Measurements from ENCODE around the gene IRF1.
A peak's percentile ranks its signal among the peaks of the same experiment; 100 is the strongest.

Gene IRF1

GRCh38 chr5:132474131-132474723 lies 16.3 kb downstream of the IRF1 start:
- DNase-seq (ENCODE audit: low spot score), result no peak

DNA sequence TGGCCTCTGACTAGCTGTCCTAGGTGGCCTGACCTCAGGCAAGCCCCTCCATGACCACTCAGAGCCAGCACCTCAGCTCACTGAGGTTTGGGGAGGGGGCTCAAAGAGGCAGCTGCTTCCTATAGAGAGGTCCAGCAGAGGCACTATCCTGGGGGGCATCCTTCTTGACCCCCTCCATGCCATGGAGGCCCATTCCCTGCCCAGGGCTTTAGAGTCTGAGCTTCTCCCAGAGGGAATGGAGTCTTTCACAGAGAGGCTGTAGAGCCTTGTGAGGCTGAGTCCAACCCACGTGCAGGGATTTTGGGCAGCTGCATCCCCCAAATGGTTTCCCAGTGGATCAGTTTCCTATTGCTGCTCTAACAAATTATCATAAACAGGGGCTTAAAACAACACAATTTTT lies 16.9 kb downstream of the IRF1 start:
- DNase-seq (ENCODE audit: low spot score), result no peak

DNA sequence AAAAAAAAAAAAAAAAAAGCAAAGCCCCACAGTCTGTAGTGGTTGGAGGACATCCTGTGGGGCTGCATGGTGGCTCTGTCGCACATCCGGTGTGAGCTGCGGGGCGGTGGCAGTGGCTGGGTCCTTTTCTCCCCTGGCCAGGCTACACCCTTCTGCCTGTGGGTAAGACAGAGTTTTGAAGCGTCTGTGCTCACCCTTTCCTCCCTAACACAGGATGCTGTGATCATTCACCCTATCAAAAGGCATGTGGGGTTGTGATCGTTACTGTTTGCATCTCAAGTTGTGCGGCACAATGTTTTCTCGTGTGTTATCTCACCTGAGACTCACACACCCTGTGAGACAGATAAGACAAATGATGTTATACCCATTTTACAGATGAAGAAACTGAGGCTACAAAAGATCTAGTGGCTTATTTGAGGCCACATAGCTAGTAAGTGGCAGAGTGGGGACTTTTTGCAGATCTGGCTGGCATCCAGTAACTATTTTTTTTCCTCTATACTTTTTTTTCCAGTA lies 17.5 kb downstream of the IRF1 start:
- no peak for DNase-seq (ENCODE audit: low spot score)

DNA sequence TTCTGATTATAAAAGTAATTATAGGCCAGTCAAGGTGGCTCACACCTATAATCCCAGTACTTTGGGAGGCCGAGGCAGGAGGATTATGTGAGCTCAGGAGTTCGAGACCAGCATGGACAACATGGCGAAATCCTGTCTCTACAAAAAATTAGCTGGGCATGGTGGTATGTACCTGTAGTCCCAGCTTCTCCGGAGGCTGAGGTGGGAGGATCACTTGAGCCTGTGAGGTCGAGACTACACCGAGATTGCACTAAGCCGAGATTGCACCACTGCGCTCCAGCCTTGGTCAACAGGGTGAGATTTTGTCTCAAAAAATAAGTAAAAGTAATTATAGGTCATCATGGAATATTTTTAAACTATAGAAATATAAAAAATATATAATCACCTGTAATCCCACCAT lies 18.1 kb downstream of the IRF1 start:
- no peak for DNase-seq (ENCODE audit: low spot score)

GRCh38 chr5:132471944-132472343 lies 18.6 kb downstream of the IRF1 start:
- DNase-seq (ENCODE audit: low spot score), result no peak

DNA sequence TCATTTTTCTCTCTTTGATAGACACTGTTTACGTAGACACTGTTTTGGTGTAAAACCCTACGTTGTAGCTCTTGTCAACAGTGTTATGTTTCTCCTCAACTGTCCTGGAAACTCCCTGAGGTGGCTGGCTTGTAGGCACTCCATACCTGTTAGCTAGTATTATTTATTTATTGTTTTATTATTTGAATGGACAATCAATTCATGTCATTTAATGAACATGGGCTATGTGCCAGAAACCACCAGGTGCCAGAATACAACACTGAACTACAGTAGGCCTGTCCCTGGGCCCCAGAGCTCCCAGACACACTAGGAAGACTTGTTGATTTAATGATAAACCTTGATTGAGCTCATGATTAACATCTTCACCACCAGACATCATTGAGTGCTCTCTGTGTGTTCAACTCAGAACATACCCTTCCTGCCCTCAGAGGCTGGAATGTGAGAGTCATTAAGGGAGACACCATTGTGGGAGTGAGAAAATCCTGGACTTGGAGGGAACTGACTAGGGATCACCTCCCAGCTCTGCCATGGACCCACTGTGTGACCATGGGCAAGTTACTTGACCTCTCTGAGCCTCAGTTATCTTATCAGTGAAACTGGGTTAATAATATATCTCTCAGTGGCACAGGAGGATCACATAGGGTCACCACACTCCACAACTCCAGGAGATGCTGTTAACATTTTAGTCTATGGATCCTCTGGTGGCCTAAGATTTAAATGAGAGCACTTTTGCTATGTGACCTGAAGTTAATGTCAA lies 19.2 kb downstream of the IRF1 start:
- DNase-seq (ENCODE audit: low spot score), result no peak

GRCh38 chr5:132470596-132470995 lies 20.0 kb downstream of the IRF1 start:
- DNase-seq (ENCODE audit: low spot score), result no peak

GRCh38 chr5:132470010-132470392 lies 20.6 kb downstream of the IRF1 start:
- peak; percentile 68 for DNase-seq (ENCODE audit: low spot score)

DNA sequence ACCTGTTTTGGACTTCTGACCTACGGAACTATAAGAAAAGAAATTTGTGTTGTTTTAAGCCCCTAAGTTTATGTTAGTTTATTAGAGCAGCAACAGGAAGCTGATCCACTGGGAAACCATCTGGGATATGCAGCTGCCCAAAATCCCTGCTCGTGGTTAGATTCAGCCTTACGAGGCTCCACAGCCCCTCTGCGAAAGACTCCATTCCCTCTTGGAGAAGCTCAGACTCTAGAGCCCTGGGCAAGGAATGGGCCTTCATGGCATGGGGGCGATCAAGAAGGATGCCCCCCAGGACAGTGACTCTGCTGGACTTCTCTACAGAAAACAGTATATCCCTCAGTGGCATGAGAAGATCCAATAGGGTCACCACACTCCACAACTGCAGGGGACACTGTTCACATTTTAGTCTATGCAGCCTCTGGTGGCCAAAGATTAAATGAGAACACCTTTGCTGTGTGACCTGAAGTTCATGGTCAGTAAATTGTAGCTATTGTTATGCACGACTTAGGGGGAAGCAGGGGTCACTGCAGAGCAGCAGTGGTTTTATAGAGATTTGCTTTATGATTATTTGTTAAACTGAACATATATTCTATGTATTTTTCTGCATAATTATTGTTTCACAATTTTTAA lies 21.1 kb downstream of the IRF1 start:
- DNase-seq (ENCODE audit: low spot score), result no peak

- no peak for DNase-seq (ENCODE audit: low spot score)
These were observed 21.8 kb downstream of the IRF1 start for GRCh38 chr5:132468656-132469379.

DNA sequence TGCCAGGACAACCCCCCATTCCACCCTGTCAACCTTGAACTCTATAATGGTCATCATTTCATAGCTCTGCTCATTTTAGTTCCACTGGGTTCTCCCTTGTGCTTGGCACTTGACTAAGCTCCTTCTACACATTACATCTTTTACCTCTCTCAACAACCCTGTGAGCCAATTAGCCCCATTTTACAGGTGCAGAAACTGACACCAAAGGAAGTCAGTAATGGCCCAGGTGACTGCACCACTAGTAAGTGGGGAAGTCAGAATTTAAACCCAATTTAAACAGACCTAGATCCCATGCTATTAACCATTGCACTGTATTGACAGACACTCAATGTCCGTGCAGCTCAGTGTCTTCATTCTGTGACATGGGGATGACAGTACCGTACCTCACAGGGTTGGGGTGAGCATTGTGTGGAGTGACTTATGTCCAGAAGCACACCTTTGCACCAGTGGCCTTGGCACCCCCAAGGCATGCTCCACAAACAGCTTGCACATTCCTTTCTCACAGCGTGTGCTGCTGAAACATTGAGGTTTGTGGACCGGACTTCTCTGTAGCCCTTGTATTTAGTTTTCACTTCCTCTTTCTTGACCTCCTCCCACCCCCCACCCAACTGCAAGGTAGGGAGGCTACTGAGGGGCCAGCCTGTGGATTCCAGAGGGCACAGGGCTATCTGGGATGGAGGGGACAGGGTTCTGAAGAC lies 23.1 kb downstream of the IRF1 start:
- DNase-seq (ENCODE audit: low spot score), result no peak

- DNase-seq (ENCODE audit: low spot score), result no peak
These were observed 23.9 kb downstream of the IRF1 start for GRCh38 chr5:132466433-132467286.

GRCh38 chr5:132465059-132465707 lies 25.4 kb downstream of the IRF1 start:
- DNase-seq (ENCODE audit: low spot score), result no peak

DNA sequence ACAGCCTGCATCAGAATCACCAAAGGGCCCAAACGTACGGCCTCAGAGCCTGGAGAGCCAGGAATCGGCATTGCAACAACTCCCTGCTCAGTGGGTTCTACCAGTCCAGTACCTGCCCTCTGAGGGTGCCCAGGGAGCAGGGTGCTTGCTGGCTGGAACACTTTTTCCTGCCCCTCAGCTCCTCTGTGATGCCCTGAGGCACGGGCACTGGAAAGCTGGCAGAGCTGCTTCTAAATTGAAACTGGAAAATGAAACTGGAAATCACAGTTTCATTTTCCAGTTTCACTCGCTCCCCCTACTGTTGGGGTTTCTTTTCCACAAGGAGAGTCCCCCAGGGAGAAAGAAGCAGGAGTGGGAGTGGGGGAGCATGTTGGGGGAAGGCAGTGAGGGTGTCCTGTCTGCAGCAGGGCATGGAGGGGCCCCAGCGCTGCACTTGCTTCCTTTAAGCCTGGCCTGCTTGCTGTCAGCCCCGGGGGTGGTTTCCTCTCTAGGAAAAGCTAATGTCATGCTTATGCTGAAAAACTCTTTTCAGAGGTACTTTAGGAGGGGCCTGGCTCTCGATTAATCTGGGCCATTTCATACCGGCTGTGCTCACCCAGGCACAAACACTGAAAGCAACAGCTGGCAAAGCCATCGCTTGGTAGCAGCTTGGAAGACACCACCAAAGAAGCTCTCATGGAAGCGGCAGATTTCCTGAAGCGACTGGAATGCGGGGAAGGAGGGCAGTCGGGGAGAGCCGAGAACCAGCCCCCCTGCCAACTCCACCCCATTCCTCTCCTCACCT lies 26.2 kb downstream of the IRF1 start:
- DNase-seq (ENCODE audit: low spot score), result no peak

DNA sequence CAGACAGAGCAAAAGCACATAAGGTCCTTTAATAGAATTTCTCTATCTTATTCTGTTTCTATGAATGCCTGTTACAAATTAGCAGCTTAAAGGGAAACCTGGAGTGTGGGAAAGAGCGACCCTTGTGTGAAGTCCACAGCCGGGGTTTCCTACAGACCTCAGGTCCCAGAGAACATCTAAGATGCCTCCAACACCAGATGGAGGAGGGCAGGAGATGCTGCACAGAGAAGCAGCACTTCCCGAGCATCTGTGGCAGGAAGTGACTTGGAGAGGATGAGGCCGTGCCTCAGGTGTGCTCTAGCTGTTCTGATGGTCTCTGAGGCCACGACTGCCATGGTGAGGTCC lies 26.8 kb downstream of the IRF1 start:
- no peak for DNase-seq (ENCODE audit: low spot score)

- DNase-seq (ENCODE audit: low spot score), result no peak
These were observed 27.5 kb downstream of the IRF1 start for GRCh38 chr5:132462856-132463745.

GRCh38 chr5:132462333-132462732 lies 28.2 kb downstream of the IRF1 start:
- DNase-seq (ENCODE audit: low spot score), result no peak

DNA sequence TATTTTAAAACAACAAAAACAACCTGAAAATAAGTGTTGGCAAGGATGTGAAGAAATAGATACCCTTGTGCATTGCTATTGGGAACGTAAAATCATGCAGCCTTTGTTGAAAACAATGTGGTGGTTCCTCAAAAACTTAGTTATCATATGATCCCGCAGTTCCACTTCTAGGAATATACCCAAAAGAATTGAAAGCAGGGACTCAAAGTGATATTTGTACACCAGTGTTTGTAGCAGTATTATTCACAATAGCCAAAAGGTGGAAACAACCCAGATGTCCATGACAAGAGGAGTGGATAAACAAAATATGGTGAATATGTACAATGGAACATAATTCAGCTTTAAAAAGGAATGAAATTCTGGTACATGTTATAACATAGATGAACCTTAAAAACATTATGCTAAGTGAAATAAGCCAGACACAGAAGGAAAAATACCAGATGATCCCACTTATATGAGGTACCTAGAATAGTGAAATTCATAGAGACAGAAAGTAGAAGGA lies 29.0 kb downstream of the IRF1 start:
- DNase-seq (ENCODE audit: low spot score), result no peak

All from hepatic stellate cell (primary cell).